GM19035 (cell line): Measurements from ENCODE around the gene ZNF260.
"Not testable (repeated sequence)": the region's sequence is repeated elsewhere in the genome, so short reads cannot be mapped to it uniquely, and the experiment has no call there.

Source experiments
- ATAC-seq: cut with Tn5 transposase; IDR thresholded peaks from one replicate; pipeline ENCODE4 v1.9.1; 2021; ENCODE audit not compliant: unreplicated experiment

Gene ZNF260

GRCh38 chr19:36490846-36491245 is 37.2 kb downstream of the ZNF260 start:
- not testable (repeated sequence) for ATAC-seq

- ATAC-seq = peak; percentile 54
Measured at GRCh38 chr19:36489920-36490415, 38.1 kb downstream of the ZNF260 start.

DNA sequence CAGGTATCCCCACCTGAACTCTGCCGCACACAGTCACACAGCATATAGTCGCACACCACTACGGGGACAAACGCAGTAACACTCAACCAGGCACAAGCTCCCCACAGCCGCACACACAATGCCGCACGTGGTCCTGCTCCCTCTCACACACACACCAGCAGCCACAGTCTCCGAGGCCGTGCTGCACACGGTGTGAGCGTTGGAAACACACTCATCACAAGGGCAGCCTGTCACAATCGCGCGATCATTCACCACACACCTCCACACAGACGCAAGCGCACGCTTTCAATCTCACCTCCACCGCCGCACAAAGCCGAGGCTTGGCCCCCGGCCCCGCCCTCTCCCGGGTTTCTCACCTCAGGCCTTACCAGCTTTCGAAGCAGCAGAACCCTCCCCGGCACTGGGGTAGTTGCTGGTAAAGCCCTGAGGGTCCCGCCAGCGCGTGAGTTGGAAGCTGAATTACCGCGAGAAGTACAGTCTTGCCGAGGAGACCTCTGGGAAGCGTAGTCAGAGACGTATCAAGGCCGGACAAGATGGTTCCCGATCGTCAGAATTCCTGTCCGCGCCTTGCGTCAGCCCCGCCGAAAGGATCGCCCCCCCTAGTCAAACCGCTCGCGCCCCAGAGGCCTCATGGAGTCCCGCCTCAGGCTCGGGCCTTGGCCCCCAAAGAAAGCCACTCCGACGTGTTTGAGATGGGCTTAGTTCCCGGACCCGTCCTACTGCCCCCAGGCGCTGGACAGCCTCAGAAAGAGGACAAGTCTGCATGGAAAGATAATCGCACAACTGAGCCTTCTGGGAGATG is 38.8 kb downstream of the ZNF260 start, which contains the start of gene ZNF566:
TSS of gene ZNF566 (minus strand) at position 444 of the 802 bp plus-strand sequence. CDS start 13,004 bp downstream, outside the sequence.
- peak; percentile 82 for ATAC-seq

GRCh38 chr19:36488846-36489117 is 39.3 kb downstream of the ZNF260 start:
- no peak for ATAC-seq

- no peak for ATAC-seq
Measured at GRCh38 chr19:36488118-36488845, 39.8 kb downstream of the ZNF260 start.

GRCh38 chr19:36483653-36484052 is 44.4 kb downstream of the ZNF260 start:
- ATAC-seq = no peak

DNA sequence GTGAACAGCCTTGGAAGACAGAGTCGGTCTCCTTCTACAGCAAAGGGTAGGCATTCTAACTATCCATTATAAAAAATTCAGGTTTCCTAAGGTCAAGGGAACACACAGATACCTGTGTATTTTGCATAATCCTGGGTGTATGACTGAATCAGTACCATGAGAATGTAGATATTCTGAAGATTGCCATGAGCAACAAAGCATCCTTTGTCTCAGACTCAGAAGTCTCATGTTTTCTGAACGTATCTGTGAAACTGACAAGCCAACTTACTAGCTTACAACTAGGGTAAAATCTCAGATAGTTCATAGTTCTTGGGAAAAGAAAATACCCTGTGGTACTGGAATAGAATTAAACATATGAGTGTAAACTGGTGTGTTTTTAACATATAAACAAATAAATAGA is 45.2 kb downstream of the ZNF260 start:
- ATAC-seq = no peak
